Effector memory CD8-positive, alpha-beta T cell (primary cell): ENCODE results near the gene RNF44.
"Not testable (repeated sequence)": the region's sequence is repeated elsewhere in the genome, so short reads cannot be mapped to it uniquely, and the experiment has no call there.

ENCODE experiments used
- ATAC-seq: fragments of 150-1000 bp; cut with Tn5 transposase; replicated peaks from 2 replicates; pipeline ENCODE4 v1.10.0; 2021; ENCODE audit warnings: mild to moderate bottlenecking, moderate library complexity
- DNase-seq, 3 experiments: peaks; one replicate each; pipeline ENCODE4 v3.0.0; 2021
- H3K27ac Mint-ChIP-seq, 2 donors: one replicate each; pipeline ENCODE4 v1.8.0; 2022; ENCODE audit warnings: mild to moderate bottlenecking in 2 of 2, mixed read lengths in 2 of 2, moderate library complexity in 2 of 2
- H3K27me3 Mint-ChIP-seq, 2 donors: one replicate each; pipeline ENCODE4 v1.8.0; 2022; ENCODE audit warnings: mixed read lengths in 2 of 2
- H3K36me3 Mint-ChIP-seq: one replicate; pipeline ENCODE4 v1.8.0; 2022; ENCODE audit warnings: mild to moderate bottlenecking, moderate library complexity, mixed read lengths; ENCODE audit not compliant: insufficient read depth
- H3K4me1 Mint-ChIP-seq, 2 donors: one replicate each; pipeline ENCODE4 v1.8.0; 2022; ENCODE audit warnings: low read depth in 2 of 2, mixed read lengths in 2 of 2
- H3K4me3 Mint-ChIP-seq, 2 donors: one replicate each; pipeline ENCODE4 v1.8.0; 2022; ENCODE audit warnings: mild to moderate bottlenecking in 2 of 2, mixed read lengths in 2 of 2, moderate library complexity in 2 of 2
- H3K9me3 Mint-ChIP-seq, 2 donors: one replicate each; pipeline ENCODE4 v1.8.0; 2022; ENCODE audit warnings: mixed read lengths in 2 of 2

RNF44 gene

GRCh38 chr5:176490301-176490700 is 46.9 kb downstream of the RNF44 start:
- no peak for DNase-seq
- no peak overlapping the region for H3K27ac Mint-ChIP-seq
- H3K4me3 Mint-ChIP-seq = no peak overlapping the region
- H3K9me3 Mint-ChIP-seq = no peaks in the 10 kb centered on the region
- peaks cover 24% of the 10 kb centered on the region for H3K36me3 Mint-ChIP-seq
- ATAC-seq = no peak
- peaks cover 10 to 27% of the 10 kb centered on the region in 2 donors for H3K4me1 Mint-ChIP-seq
- H3K27me3 Mint-ChIP-seq = no peaks in the 10 kb centered on the region

DNA sequence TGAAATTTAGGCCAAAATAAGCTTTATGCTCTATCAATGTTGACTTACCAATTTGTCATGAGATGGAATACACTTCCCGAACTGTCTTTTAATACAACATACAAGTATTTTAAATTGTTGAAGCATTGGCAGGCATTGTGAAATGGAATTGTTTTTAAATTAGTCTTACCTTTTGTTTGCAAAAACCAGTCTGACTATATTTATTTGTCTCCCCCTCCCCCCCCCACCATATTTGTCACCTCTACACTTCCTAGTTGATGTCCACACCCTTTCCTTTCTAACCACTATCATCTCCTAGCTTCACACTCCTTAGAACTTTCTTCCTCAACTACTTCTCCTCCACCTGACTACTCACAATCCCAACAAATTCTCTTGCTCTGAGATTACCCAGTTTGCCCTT is 48.1 kb downstream of the RNF44 start:
- Mint-ChIP-seq H3K27me3 (no peaks in the 10 kb centered on the region), H3K4me3 (peak overlapping the region; percentile 40), H3K4me1 (peaks cover 11 to 32% of the 10 kb centered on the region in 2 donors), H3K9me3 (no peaks in the 10 kb centered on the region), H3K36me3 (peaks cover 19% of the 10 kb centered on the region), H3K27ac (peak overlapping the region; percentile 89 to 91)
- DNase-seq (no peak), ATAC-seq (no peak)

DNA sequence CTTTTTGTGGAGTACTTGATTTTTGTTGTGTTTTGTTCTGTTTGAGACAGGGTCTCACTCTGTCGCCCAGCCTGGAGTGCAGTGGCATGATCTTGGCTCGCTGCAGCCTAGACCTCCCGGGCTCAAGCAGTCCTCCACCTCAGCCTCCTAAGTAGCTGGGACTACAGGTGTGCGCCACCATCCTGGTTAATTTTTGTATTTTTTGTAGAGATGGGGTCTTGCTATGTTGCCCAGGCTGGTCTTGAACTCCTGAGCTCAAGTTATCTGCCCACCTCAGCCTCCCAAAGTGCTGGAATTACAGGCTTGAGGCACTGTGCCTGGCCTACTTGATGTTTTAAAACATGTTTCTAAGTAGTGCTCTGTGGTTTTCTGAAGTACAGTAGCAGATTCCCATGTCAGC is 50.0 kb downstream of the RNF44 start:
- Mint-ChIP-seq H3K4me1 (peaks cover 16 to 37% of the 10 kb centered on the region in 2 donors), H3K27ac (peak overlapping the region; percentile 26 to 45), H3K36me3 (peaks cover 18% of the 10 kb centered on the region)
- not testable (repeated sequence) for H3K27me3 Mint-ChIP-seq, ATAC-seq, H3K4me3 Mint-ChIP-seq, DNase-seq, H3K9me3 Mint-ChIP-seq

- Mint-ChIP-seq H3K9me3 (no peaks in the 10 kb centered on the region), H3K27me3 (no peaks in the 10 kb centered on the region), H3K4me1 (peaks cover 16 to 37% of the 10 kb centered on the region in 2 donors), H3K4me3 (no peak overlapping the region), H3K36me3 (peaks cover 21% of the 10 kb centered on the region), H3K27ac (no peak overlapping the region)
- ATAC-seq (no peak), DNase-seq (no peak)
These were observed 50.9 kb downstream of the RNF44 start for GRCh38 chr5:176486189-176486757.

GRCh38 chr5:176485176-176485575 is 52.0 kb downstream of the RNF44 start:
- ATAC-seq = no peak
- Mint-ChIP-seq H3K4me1 (peaks cover 16 to 37% of the 10 kb centered on the region in 2 donors), H3K4me3 (no peak overlapping the region), H3K27me3 (no peaks in the 10 kb centered on the region), H3K9me3 (no peaks in the 10 kb centered on the region), H3K36me3 (peaks cover 21% of the 10 kb centered on the region), H3K27ac (peak overlapping the region in 1 of 2 donors; percentile 4)
- no peak for DNase-seq

- no peak overlapping the region for H3K4me3 Mint-ChIP-seq
- H3K27ac Mint-ChIP-seq = no peak overlapping the region
- H3K9me3 Mint-ChIP-seq = no peaks in the 10 kb centered on the region
- H3K27me3 Mint-ChIP-seq = no peaks in the 10 kb centered on the region
- peaks cover 25% of the 10 kb centered on the region for H3K36me3 Mint-ChIP-seq
- H3K4me1 Mint-ChIP-seq = peaks cover 10 to 23% of the 10 kb centered on the region in 2 donors
- DNase-seq = no peak
- no peak for ATAC-seq
These were observed 55.5 kb downstream of the RNF44 start for GRCh38 chr5:176481711-176482110.
